Brain microvascular endothelial cell (primary cell): ENCODE results near the gene SNCA.

Experiments used
- DNase-seq: peaks from one replicate; pipeline ENCODE4 v3.0.0-alpha.2; 2020
- H3K27ac ChIP-seq: fragments of 250-450 bp; sonication (Bioruptor Pico); 2 replicates; pipeline ENCODE4 v1.5.1; 2020; ENCODE audit warnings: mild to moderate bottlenecking, moderate library complexity
- H3K27me3 ChIP-seq: fragments of 250-450 bp; sonication (Bioruptor Pico); replicated peaks from 2 replicates; pipeline ENCODE4 v1.5.1; 2020; ENCODE audit warnings: mild to moderate bottlenecking
- H3K36me3 ChIP-seq: fragments of 250-450 bp; sonication (Bioruptor Pico); replicated peaks from 2 replicates; pipeline ENCODE4 v1.5.1; 2020; ENCODE audit warnings: mild to moderate bottlenecking
- H3K4me3 ChIP-seq: 2 replicates; pipeline ENCODE4 v1.5.1; 2011; ENCODE audit warnings: low read depth, mild to moderate bottlenecking, control low read depth, low read length, moderate library complexity
- in situ Hi-C: cut with HindIII; loops from 2 replicates; pipeline ENCODE4 v1.10.0; 2017; ENCODE audit warnings: low sequenced_read_pairs, low pct_ligation_motif_present
- TF ChIP-seq, protein P1 (sequence below): IDR thresholded peaks from 2 replicates; pipeline ENCODE4 v1.5.1; 2011; ENCODE audit warnings: low read depth, mild to moderate bottlenecking, moderate library complexity, low read length, control low read depth, inconsistent platforms; ENCODE audit errors: missing control alignments

SNCA gene

DNA sequence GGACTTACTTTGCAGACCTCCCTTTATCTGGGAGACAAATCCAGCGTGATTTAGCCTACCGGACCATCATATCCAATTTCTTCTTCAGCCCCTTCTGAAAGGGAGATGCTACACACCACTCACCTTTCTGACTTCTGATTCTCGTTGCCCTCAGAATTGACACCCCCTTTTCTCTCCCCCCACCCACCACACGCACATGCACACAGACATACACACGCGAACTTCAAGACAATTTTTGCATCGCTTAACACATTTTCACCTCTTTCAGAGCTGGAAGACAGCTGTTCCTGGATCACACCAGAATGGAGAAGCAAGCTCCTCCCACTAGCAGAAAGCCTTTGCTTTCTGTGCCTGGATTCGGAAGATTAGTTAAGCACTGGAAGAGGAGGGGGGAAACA is 1.0 kb upstream of the SNCA start:
- no peak for DNase-seq
- in situ Hi-C loops = no loop called here
- peak overlapping the region; percentile 64 for H3K4me3 ChIP-seq
- TF ChIP-seq, protein P1, sequence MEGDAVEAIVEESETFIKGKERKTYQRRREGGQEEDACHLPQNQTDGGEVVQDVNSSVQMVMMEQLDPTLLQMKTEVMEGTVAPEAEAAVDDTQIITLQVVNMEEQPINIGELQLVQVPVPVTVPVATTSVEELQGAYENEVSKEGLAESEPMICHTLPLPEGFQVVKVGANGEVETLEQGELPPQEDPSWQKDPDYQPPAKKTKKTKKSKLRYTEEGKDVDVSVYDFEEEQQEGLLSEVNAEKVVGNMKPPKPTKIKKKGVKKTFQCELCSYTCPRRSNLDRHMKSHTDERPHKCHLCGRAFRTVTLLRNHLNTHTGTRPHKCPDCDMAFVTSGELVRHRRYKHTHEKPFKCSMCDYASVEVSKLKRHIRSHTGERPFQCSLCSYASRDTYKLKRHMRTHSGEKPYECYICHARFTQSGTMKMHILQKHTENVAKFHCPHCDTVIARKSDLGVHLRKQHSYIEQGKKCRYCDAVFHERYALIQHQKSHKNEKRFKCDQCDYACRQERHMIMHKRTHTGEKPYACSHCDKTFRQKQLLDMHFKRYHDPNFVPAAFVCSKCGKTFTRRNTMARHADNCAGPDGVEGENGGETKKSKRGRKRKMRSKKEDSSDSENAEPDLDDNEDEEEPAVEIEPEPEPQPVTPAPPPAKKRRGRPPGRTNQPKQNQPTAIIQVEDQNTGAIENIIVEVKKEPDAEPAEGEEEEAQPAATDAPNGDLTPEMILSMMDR = no peak
- H3K27ac ChIP-seq = no peak overlapping the region
- no peaks in the 10 kb centered on the region for H3K36me3 ChIP-seq
- H3K27me3 ChIP-seq = peaks cover 28% of the 10 kb centered on the region

DNA sequence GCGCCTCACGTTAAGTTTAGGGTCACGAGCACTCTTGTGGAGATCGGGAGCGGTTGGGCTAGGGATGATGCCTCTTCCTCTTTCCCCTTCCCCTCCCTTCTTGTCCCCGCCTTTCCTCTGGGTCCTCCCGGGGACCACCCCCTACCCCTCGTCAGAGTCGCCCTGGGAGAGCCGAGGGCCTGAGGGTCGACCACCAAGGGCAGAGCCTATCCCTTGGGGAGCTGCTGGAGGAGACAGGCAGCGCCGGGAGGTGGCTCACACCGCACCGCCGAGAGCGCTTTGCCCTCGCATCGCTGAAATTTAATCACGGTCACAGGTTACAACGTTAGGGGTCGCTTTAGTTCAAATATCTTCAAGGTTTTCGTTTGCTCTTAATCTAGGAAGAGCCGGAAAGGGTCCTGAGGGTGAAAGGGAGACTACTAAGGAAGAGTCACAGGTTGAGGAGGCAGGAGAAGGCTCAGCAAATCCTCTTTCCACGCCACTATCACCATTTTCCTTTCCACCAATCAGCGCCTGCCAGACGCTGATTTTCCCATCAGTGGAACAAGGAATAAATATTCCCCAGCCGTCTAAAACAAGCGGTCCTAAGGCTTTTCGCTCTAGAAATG is 528 bp upstream of the SNCA start:
- peak; percentile 6 for DNase-seq
- Histone ChIP-seq H3K27me3 (peaks cover 28% of the 10 kb centered on the region), H3K36me3 (no peaks in the 10 kb centered on the region)

DNA sequence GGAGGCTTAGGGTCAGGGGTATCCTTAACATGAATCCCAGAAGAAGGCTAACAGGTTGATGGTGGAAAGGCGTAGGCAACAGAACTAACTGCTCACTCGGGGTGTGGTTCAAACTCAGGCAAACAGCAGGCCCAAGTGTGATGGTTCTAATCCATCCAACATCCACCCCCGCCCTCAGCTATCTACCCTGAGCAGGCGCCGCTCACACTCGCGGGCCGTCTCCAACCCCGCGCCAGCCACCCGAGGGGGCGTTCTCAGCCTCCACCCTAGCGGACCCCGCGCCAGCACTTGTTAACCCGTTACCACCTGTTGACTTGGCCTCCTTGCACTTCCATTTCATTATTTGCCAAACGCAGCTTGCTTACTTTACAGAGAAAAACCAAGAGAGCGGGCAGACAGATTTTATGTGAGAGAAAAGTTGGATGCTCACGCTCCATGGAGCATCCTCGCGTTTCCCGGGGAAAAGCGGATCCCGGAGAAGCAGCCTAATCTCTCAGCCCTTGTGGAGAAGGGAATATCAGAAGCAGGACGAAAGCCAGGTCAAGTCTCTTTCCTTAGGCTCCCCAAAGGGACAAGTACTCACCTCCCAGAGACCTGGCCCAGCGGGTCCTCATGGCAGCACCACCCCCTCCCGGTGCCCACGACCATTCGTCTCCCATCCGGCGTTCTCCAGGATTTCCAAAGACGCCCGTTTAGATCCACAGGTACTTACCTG is 773 bp downstream of the SNCA start:
- H3K27me3 ChIP-seq = peaks cover 28% of the 10 kb centered on the region
- TF ChIP-seq, protein P1 = no peak
- H3K27ac ChIP-seq = no peak overlapping the region

More for the DNA sequence above, 528 bp upstream of the SNCA start:
- no peak overlapping the region for H3K27ac ChIP-seq
- TF ChIP-seq, protein P1 = peak; percentile 24
- in situ Hi-C loops = no loop called here
- peak overlapping the region; percentile 64 for H3K4me3 ChIP-seq

DNA sequence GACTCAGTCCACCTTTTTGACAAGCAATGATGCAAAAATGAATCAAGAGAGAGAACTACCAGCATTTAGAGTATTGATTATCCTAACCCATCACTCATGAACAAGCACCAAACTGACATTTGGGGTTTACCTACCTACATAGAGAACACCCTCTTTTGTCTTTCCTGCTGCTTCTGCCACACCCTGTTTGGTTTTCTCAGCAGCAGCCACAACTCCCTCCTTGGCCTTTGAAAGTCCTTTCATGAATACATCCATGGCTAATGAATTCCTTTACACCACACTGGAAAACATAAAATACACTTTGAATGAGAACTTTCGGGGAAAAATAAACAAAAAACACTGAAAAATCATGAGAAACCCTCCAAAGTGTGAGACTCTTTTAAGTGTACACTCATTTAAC is 1.5 kb downstream of the SNCA start:
- Histone ChIP-seq H3K27me3 (peaks cover 28% of the 10 kb centered on the region), H3K36me3 (no peaks in the 10 kb centered on the region), H3K4me3 (no peak overlapping the region), H3K27ac (no peak overlapping the region)
- TF ChIP-seq, protein P1 = no peak
- in situ Hi-C loops = no loop called here
- DNase-seq = no peak

More for the DNA sequence above, 773 bp downstream of the SNCA start:
- H3K36me3 ChIP-seq = no peaks in the 10 kb centered on the region
- in situ Hi-C loops = no loop called here
- DNase-seq = no peak
- peak overlapping the region; percentile 64 for H3K4me3 ChIP-seq

DNA sequence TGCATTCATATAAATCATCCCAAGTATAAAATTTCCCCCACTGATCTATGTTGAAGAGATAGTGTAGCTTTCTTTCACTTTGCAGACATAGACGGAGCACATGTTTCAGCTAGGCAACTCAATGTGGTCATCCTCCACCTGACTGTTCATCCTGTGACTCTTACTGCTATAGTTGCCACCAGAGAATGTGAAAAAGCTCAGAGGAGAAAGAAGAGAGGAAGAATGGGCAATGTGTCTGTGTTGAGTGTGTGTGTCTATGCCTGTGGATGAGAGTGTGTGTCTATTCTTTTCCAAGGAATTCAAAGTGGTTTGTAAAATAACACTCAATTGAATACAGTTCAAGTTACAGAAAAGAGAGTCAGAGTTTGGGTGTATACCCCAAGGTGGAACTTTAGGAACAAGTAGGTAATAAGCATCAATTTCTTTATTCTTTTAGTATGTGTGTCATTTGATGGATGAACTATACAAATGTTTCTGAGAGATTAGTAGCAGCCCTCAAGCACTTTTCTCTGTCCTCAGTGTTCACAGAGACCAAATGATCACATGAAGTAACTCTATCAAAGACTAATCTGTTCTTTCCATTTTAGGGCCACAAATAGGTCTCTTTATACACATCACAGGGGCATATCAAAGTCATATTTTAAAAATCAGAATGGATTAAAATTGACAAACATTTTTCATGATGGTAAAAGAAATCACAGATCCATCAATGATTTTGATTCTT is 2.3 kb downstream of the SNCA start:
- H3K27ac ChIP-seq = no peak overlapping the region
- TF ChIP-seq, protein P1 = no peak
- H3K4me3 ChIP-seq = no peak overlapping the region
- H3K36me3 ChIP-seq = no peaks in the 10 kb centered on the region
- DNase-seq = no peak
- peaks cover 28% of the 10 kb centered on the region for H3K27me3 ChIP-seq
- in situ Hi-C loops = no loop called here
